PC-3 (cell line): ENCODE measurements around the gene POLR2L. TPM values are rescaled to one million over a fixed set of nuclear protein-coding genes. Genes with fewer than 3 reads are reported as not detected.
A peak's percentile ranks its signal among the peaks of the same experiment; 100 is the strongest.

Source experiments
- ATAC-seq: fragments of 200-7000 bp; cut with Tn5 transposase; 2 replicates; pipeline ENCODE4 v1.9.1; 2020; ENCODE audit warnings: mild to moderate bottlenecking, moderate library complexity
- BruUV-seq: library from RNA; stranded (reverse); fragments of 400-500 nt; replicated peaks from 2 replicates; lab custom pipeline; 2021; lab: Mats Ljungman, UMichigan
- CTCF ChIA-PET: fragments of 300-600 bp; sonication (Branson Sonifier 250); formaldehyde crosslinking; loops from one replicate; lab custom pipeline; 2022; ENCODE audit warnings: antibody characterized with exemption; lab: Charles Lee
- POLR2A ChIA-PET: fragments of 300-600 bp; sonication (Branson Sonifier 250); formaldehyde crosslinking; loops from one replicate; lab custom pipeline; 2022; ENCODE audit warnings: antibody characterized with exemption; ENCODE audit not compliant: unreplicated experiment; lab: Charles Lee
- DNase-seq: peaks from one replicate; pipeline ENCODE4 v3.0.0-alpha.2; 2015
- H2AFZ ChIP-seq: fragments of 300-600 bp; sonication (generic); 2 replicates; pipeline ENCODE4 v1.6.0; 2016; ENCODE audit warnings: antibody characterized with exemption, low read length
- H3F3A ChIP-seq: fragments of 300-600 bp; sonication (generic); one replicate; pipeline ENCODE4 v1.6.0; 2017; ENCODE audit warnings: antibody characterized with exemption, low read length, control low read depth, mild to moderate bottlenecking; ENCODE audit not compliant: unreplicated experiment
- H3K27ac ChIP-seq: fragments of 300-600 bp; sonication (generic); 2 replicates; pipeline ENCODE4 v1.5.1; 2016; ENCODE audit warnings: mild to moderate bottlenecking, low read length
- H3K27me3 ChIP-seq: fragments of 300-600 bp; sonication (generic); 2 replicates; pipeline ENCODE4 v1.6.1; 2016; ENCODE audit warnings: low read length, mixed read lengths
- H3K36me3 ChIP-seq: fragments of 300-600 bp; sonication (generic); 2 replicates; pipeline ENCODE4 v1.6.1; 2016; ENCODE audit warnings: low read depth, mixed run types, low read length, mixed read lengths
- H3K4me1 ChIP-seq: fragments of 300-600 bp; sonication (generic); 2 replicates; pipeline ENCODE4 v1.5.1; 2016; ENCODE audit warnings: low read length; ENCODE audit not compliant: insufficient read depth
- H3K4me2 ChIP-seq: fragments of 300-600 bp; sonication (generic); 2 replicates; pipeline ENCODE4 v1.6.0; 2016; ENCODE audit warnings: low read length
- H3K4me3 ChIP-seq: fragments of 300-600 bp; sonication (generic); 2 replicates; pipeline ENCODE4 v1.5.1; 2016; ENCODE audit warnings: mild to moderate bottlenecking, low read length, mixed read lengths
- H3K79me2 ChIP-seq: fragments of 300-600 bp; sonication (generic); 2 replicates; pipeline ENCODE4 v1.6.1; 2017; ENCODE audit warnings: low read length, mixed read lengths
- H3K9ac ChIP-seq: fragments of 300-600 bp; sonication (generic); 2 replicates; pipeline ENCODE4 v1.6.0; 2016; ENCODE audit warnings: mild to moderate bottlenecking, low read length
- H3K9me2 ChIP-seq: fragments of 300-600 bp; sonication (generic); replicated peaks from 2 replicates; pipeline ENCODE4 v1.6.1; 2016; ENCODE audit warnings: mixed run types, low read length, mixed read lengths
- H3K9me3 ChIP-seq: fragments of 300-600 bp; sonication (generic); 2 replicates; pipeline ENCODE4 v1.6.1; 2016; ENCODE audit warnings: low read length, mixed read lengths
- H4K20me1 ChIP-seq: fragments of 300-600 bp; sonication (generic); 2 replicates; pipeline ENCODE4 v1.6.1; 2016; ENCODE audit warnings: low read length, mixed read lengths
- EZH2 ChIP-seq: fragments of 300-600 bp; sonication (generic); IDR thresholded peaks from one replicate; pipeline ENCODE4 v1.6.1; 2017; ENCODE audit warnings: antibody characterized with exemption, mild to moderate bottlenecking, low read length; ENCODE audit not compliant: unreplicated experiment
- EZH2phosphoT487 ChIP-seq: fragments of 300-600 bp; sonication (generic); IDR thresholded peaks from 2 replicates; pipeline ENCODE4 v1.6.1; 2018; ENCODE audit warnings: mild to moderate bottlenecking, antibody characterized with exemption, low read length, borderline replicate concordance
- intact Hi-C: fragments of 100-400 bp; cut with micrococcal nuclease; formaldehyde crosslinking; loops from 2 replicates; pipeline ENCODE4 v1.9.0; 2023
- total RNA-seq: library from RNA; depleted of rRNA; stranded (reverse); fragments of >200 nt; gene quantifications from 2 replicates; pipeline ENCODE4 v1.2.3, GENCODE V29; 2014
- TF ChIP-seq, protein P1 (sequence below): fragments of 300-600 bp; sonication (generic); conservative IDR thresholded peaks from 2 replicates; pipeline ENCODE4 v1.5.1; 2017; ENCODE audit warnings: antibody characterized with exemption, low read depth, mild to moderate bottlenecking, low read length

Gene POLR2L
- total RNA-seq, 1 experiment from 2014 or later = 1,148 TPM

DNA sequence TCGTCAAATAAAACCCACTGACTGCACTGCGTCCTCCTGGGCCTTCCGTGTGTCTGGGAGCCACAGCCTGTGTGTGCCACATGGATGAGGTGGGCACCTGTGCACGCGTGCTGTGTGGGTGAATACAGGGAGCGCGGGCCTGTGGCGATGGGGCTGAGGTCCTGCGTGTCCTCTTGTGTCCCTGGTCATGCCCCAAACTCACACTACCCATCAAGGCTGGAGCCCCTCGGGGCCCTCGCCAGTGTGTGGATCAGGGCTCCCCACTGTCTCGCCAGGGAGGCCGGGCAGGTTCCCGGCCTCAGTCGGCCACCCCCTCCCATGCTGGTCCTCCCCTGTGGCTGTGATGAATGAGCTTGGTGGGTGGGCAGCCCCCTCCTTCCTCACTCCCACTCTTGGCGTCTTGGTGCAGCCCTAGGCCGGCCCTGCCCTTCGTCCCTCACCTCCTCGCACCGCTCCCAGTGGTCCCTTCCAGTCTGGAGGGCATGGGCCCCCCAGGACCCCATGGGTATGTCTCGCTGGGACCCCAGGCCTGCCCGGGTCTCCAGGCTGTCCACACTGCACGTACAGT, 10.3 kb downstream of the POLR2L start:
- Histone ChIP-seq H4K20me1 (peaks cover under 1% of the 10 kb centered on the region; the same call in 1 of the 2 replicates), H3K27ac (peak overlapping the region; percentile 37), H3K9ac (peak overlapping the region; percentile 94), H2AFZ (no peak overlapping the region), H3K4me2 (peak overlapping the region; percentile 93), H3K79me2 (peaks cover 46% of the 10 kb centered on the region), H3K9me2 (no peaks in the 10 kb centered on the region), H3F3A (no peaks in the 10 kb centered on the region), H3K9me3 (no peaks in the 10 kb centered on the region), H3K27me3 (no peaks in the 10 kb centered on the region), H3K36me3 (peaks cover 10% of the 10 kb centered on the region; the same call in 1 of the 2 replicates), H3K4me1 (peaks cover 31% of the 10 kb centered on the region), H3K4me3 (peak overlapping the region; percentile 83)
- no peak for ATAC-seq
- TF ChIP-seq, protein P1, sequence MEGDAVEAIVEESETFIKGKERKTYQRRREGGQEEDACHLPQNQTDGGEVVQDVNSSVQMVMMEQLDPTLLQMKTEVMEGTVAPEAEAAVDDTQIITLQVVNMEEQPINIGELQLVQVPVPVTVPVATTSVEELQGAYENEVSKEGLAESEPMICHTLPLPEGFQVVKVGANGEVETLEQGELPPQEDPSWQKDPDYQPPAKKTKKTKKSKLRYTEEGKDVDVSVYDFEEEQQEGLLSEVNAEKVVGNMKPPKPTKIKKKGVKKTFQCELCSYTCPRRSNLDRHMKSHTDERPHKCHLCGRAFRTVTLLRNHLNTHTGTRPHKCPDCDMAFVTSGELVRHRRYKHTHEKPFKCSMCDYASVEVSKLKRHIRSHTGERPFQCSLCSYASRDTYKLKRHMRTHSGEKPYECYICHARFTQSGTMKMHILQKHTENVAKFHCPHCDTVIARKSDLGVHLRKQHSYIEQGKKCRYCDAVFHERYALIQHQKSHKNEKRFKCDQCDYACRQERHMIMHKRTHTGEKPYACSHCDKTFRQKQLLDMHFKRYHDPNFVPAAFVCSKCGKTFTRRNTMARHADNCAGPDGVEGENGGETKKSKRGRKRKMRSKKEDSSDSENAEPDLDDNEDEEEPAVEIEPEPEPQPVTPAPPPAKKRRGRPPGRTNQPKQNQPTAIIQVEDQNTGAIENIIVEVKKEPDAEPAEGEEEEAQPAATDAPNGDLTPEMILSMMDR = no peak
- TF ChIP-seq EZH2 = no peak
- no peak for TF ChIP-seq EZH2phosphoT487
- POLR2A ChIA-PET = interaction anchor here (1.0 to 2.0 kb wide), 2 partner anchors 12 to 24 kb away, joined by 3 to 16 read pairs; partner anchors contain the start of gene PNPLA2
- intact Hi-C loops = no loop called here
- BruUV-seq = no TSS peak
- CTCF ChIA-PET = interaction anchor here (1.3 kb wide), 1 partner anchor 13 kb away, joined by 18 read pairs; the partner anchor contains the start of gene PNPLA2
- no peak for DNase-seq

DNA sequence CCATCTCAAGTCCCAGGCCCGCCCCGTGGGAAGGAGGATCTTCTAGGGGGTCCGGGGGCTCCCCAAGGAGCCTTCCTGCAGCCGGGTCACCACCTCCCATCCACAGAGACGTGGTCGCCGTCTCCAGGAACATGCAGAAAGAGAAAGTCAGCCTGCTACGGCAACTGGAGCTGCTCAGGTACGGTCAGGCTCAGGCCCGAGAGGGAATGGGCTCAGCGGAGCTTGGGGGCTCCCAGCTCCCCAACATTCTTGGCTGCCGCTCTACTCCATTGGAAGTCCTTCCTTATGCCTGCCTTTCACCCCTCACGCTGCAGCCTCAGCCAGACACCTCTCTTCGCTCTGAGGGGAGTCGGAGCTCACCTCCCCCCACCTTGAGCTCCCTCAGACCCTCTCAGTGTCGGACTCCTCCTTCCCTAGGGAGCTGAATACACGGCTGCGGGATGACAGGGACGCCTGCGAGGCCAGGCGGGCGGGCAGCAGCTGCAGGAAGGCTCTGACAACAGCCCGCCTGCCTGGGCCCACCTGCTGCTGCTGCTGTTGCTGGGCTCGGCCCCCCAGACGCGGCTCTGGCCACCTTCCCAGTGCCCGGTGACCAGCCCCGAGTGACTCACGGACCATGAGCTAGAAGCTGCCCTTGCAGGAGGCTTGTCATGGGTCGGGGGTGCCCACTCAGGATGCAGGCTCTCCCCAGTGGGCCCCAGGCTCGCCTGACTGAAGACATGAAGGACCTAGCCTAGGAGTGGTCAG, 11.0 kb downstream of the POLR2L start:
- no peaks in the 10 kb centered on the region for H4K20me1 ChIP-seq
- no peak for DNase-seq
- H3K79me2 ChIP-seq = peaks cover 39% of the 10 kb centered on the region

More for the DNA sequence above, 11.0 kb downstream of the POLR2L start:
- Histone ChIP-seq H3K9ac (no peak overlapping the region), H2AFZ (no peak overlapping the region), H3K4me1 (peaks cover 37% of the 10 kb centered on the region), H3K27me3 (no peaks in the 10 kb centered on the region), H3K4me2 (peak overlapping the region; percentile 93), H3K9me3 (no peaks in the 10 kb centered on the region), H3F3A (no peaks in the 10 kb centered on the region), H3K27ac (no peak overlapping the region), H3K36me3 (0 out of 2 replicates have a peak, but pooled peaks cover 3% of the 10 kb centered on the region), H3K9me2 (no peaks in the 10 kb centered on the region), H3K4me3 (peak overlapping the region; percentile 83; the same call in 1 of the 2 replicates)
- CTCF ChIA-PET = no interaction called here
- POLR2A ChIA-PET = interaction anchor here (0.6 to 2.0 kb wide), 2 partner anchors 12 to 229 kb away, joined by 4 to 16 read pairs; partner anchors contain the start of gene PNPLA2
- intact Hi-C loops = no loop called here
- TF ChIP-seq EZH2phosphoT487 (no peak), EZH2 (no peak)
- TF ChIP-seq, protein P1 = no peak
- no peak for ATAC-seq
- BruUV-seq = no TSS peak
